ENCODE results near the gene MYRIP.
A peak's percentile ranks its signal among the peaks of the same experiment; 100 is the strongest.
"Not testable (repeated sequence)": the region's sequence is repeated elsewhere in the genome, so short reads cannot be mapped to it uniquely, and the experiment has no call there.

The MYRIP gene

DNA sequence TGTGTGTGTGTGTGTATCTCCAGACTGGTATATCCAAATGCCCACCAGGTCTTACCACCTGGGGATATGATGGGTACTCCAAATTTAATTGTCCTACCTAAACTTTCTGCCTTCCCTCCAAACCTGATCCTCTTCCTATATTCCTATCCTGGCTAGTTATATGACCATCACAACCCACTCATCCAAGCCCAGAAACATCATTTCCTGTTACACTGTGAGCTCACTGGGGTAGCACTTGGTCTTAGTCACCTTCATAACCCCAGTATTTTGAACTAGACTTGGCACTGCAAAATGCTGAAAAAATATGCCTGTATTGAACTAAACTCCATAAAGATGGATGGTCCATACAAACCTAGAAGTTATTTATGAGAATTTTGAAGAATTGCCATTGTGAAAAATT, 321.3 kb downstream of the MYRIP start:
- no peak for DNase-seq (ENCODE audit: low spot score)

DNA sequence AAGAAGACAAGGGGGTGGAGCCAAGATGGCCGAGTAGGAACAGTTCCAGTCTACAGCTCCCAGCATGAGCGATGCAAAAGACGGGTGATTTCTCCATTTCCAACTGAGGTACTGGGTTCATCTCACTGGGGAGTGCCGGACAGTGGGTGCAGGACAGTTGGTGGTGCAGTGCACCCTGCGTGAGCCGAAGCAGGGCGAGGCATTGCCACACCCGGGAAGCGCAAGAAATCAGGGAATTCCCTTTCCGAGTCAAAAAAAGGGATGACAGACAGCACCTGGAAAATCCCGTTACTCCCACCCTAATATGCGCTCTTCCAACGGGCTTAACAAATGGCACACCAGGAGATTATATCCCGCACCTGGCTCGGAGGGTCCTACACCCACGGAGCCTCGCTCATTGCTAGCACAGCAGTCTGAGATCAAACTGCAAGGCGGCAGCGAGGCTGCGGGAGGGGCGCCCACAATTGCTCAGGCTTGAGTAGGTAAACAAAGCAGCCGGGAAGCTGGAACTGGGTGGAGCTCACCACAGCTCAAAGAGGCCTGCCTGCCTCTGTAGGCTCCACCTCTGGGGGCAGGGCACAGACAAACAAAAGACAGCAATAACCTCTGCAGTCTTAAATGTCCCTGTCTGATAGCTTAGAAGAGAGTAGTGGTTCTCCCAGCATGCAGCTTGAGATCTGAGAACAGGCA, 324.6 kb downstream of the MYRIP start:
- DNase-seq (ENCODE audit: low spot score): not testable (repeated sequence)

DNA sequence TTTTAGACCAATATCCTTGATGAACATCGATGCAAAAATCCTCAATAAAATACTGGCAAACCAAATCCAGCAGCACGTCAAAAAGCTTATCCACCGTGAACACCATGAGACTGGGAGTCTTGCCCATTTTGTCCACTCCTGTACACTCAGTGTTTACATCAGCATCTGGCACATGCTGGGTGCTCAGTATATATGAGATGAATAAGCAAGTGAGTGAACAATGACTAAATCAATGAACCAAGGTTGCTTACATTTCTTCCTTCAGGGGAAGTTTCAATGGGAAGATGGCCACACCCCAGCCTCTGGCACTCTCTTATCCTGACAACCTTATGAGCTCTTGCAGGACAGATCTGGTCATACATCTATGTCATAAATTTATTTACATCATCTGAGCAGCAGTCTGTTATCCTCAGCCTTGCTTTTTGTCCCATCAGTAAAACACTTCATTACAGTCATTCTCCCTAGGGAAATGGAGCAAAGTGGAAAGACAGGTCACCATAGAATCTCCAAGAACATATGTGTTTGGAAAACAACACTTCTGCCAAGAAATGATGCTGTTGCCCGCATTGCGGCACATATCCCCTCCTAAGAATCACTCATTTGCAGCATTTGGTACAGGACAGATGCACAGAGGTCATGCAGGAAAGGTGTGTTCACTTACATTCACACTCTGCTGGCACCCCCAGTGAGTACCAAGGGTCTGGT, 328.3 kb downstream of the MYRIP start:
- DNase-seq (ENCODE audit: low spot score): no peak

DNA sequence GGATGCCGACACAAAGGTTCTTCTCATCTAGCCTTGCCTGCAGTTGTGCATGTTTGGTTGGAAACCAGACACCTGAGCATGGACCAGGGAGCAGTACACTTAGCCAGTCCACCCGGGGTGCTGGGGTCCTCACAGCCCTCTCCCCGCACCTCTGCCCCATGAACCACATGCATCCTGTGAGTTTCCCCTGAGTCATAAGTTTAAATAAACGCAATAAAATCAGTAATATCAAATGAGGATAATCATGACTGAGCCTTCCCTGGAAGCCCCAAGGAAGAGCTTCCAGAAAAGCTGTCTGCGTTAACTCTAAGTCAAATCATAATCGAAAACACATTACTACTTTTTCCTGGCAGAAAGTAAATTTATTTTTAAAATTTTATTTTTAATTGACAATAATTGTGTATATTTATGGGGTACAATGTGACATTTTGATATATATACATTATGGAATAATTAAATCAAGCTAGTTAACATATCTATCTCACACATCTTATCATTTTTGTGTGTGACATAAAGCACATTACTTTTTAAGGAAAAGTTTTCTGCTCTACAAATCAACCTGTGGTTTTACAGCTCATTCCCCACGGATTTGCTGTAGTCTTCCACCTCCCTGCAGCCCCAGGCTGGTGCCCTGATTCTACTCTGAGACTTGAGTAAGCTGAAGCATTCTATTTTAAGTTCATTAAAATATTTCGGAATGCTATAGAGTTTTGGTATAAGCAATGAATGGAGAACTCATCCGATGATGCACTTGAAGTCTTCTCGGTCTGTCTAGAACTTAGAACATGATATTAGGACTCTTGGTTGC, 334.1 kb downstream of the MYRIP start:
- no peak for DNase-seq (ENCODE audit: low spot score)

DNA sequence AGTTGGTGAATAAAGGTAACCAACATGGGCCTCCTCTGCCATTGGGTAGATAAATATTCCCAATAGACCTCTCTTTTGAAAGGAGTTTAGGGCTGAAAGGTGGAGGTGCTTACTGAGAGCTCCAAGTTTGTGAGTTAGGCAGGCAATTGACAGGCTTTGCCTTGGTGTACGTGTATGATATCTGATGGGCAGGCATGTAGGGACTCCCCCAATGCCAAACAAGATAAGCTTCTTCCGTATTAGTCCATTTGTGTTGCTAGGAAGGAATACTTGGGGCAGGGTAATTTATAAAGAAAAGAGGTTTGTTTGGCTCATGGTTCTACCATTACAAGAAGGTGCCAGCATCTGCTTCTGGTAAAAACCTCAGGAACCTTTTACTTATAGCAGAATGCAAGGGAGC, 339.4 kb downstream of the MYRIP start:
- DNase-seq (ENCODE audit: low spot score): no peak

DNA sequence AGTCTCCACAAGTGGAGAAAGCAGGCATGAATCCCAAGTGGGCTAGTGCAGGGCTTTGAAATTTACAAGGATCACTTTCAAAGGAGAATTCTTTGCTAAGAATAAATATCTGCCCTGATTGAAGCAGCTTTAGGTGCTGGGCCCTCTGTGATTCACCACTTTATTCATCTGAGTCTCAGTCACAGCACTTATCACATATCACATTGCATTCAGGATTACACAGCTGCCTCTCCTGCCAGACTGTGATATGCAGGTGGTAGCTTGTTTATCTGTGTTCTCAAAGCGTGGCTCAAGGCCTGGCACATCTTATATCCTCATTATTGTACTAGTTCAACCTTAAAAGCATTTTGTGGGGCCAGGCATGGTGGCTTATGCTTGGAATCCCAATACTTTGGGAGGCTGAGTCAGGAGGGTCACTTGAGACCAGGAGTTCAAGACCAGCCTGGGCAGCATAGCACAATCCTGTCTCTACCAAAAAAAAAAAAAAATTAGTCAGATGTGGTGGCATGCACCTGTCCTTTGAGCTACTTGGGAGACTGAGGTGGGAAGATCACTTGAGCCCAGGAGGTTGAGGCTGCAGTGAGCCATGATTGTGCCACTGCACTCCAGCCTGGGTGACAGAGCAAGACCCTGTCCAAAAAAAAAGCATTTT, 343.2 kb downstream of the MYRIP start:
- no peak for DNase-seq (ENCODE audit: low spot score)

DNA sequence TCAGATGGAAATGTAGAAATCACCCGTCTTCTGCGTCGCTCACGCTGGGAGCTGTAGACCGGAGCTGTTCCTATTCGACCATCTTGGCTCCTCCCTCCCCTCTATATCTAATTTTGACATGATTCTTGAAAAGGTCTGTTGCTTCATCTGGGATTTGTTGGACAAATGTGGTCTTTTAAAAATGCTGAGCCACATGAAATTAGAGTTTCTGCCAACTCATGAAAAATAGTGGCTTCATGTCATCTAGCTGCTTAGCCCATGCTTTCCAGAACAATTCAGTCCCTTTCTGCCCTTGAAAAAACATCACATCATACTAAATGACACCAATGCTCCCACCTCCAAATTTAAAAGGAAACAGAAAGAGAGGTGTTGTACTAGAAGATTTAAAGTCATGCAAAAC, 351.5 kb downstream of the MYRIP start:
- no peak for DNase-seq (ENCODE audit: low spot score)

DNA sequence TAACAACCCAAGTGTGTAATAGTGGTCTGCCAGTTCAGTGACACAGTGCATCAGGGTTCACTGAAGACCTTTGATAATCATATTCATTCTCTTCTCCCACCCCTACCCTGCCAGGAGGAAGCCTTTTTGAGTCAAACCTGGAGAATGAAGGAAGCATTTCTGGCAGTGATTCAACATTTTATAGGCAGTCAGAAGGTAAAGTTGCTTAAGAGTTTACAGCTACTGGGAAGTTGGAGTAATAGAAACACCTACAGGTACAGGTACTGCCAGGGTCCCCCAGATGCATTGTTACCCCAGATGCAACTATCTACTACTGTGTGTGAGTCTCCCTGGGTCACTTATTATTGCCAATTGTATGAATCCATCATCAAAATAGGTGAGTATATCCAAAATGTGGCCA, 353.2 kb downstream of the MYRIP start:
- DNase-seq (ENCODE audit: low spot score): no peak

DNA sequence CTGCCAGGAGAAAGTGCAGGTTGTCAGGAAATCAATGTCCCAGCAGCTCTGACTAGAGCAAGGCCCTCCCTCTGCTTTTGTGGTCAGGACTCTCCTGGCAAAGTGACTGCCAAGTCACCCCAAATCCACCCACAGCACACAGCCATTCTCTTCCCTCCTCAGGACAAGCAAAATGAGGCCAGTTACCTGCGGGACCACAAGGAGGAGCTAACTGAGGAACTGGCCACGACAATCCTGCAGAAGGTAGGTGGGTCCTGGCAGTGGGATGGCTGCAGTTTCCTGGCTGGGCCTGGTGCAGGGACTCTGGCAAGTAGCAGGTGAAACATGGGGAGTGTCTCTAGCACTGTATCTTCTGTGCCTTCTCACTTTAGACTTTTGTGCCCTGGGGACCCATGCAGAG, 357.6 kb downstream of the MYRIP start:
- DNase-seq (ENCODE audit: low spot score): no peak

DNA sequence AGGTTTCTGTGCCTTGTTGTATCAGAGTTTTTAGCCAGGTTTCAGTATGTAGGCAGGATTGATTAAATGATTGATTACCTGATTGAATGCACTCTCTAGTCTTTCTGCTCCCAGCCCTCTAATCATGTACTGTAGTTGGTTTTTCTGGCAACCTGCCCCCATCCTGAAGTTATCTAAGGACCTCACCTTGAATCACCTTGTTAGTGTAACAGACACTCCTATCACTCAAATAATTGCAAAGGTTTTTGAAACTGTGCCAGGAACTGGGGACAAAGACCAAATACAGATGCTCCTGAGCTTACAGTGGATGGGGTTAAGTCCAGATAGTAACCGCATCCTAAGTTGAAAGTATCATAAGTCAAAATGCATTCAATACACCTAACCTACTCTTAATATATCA, 358.5 kb downstream of the MYRIP start:
- no peak for DNase-seq (ENCODE audit: low spot score)

DNA sequence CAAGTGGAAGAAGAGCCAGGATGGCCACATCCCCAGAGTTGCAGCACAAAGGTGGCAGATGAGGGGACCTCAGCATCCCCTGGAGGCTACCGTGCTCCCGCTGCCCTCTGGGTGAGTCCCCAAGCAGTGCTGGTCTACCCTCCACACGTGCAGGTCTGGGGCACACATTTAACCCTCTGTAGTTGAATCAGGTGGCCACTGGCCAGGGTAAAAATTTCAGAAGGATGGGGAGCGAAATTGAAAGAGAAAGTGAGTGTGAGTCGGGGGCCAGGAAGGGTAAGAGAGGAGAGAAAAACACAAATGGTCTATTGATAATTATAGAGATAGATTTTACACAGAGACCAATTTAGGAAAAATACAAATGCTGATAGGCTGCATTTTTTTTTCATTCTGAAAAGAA, 360.6 kb downstream of the MYRIP start:
- DNase-seq (ENCODE audit: low spot score): no peak

DNA sequence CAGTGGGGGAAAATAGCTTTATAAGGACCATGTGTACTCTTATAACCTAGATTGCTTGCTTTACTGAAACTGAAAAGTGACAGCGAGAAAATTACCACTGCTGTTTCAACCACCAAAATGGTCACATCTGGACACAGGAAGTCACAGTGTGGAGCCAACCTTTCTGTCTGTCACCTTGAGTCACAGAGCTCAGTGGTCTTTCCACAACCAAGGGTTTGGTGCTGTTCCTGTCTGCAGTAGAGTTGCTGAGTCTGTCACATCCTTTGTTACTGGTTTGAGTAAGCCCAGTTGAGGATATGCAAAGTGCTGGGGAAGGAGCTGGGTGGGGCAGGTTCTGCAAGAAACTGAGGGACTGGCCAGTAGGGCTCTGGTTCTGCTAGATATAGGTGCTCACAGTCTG, 361.0 kb downstream of the MYRIP start:
- DNase-seq (ENCODE audit: low spot score): no peak

DNA sequence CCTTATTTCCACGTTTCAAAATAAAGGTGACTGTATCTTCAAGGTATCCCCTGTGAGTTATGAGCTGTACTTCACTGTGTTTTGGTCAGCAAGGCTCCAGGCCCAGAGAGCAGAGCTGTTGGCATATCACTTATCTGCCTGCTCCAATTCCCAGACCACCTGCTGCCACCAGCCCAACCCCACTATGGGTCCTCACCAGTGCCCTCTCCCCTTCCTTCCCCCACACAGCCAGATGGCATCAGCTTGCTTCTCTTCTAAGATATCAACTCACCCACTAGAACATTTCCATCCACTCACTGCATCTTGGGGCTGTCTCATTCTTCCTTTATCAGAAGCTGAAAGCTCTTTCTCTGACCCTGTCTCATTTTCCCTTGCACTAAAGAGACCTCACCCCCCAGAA, 363.2 kb downstream of the MYRIP start:
- DNase-seq (ENCODE audit: low spot score): no peak

DNA sequence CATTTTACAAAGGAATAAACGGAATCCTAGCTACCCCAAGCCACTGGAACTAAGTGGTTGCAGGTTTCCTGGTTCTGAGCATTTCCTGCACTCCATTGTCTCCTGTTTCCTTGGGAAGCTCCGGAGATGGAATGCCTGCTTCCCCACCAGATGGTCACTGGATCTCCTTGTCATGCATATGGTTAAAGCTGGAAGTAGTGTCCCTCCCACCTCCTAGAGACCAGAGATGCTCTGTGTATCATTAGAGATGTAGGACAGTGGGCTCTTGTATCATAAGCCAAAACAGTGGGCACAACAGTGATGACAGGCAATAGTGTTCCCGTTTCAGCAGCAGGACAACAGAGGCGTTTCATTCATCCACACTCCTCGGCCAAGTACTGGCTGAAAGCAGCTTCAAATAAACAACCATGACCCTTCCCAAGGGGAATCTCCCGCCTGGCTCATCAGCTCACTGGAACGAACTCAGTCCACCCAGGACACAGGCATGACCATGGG, 363.9 kb downstream of the MYRIP start:
- DNase-seq (ENCODE audit: low spot score): peak; percentile 17

DNA sequence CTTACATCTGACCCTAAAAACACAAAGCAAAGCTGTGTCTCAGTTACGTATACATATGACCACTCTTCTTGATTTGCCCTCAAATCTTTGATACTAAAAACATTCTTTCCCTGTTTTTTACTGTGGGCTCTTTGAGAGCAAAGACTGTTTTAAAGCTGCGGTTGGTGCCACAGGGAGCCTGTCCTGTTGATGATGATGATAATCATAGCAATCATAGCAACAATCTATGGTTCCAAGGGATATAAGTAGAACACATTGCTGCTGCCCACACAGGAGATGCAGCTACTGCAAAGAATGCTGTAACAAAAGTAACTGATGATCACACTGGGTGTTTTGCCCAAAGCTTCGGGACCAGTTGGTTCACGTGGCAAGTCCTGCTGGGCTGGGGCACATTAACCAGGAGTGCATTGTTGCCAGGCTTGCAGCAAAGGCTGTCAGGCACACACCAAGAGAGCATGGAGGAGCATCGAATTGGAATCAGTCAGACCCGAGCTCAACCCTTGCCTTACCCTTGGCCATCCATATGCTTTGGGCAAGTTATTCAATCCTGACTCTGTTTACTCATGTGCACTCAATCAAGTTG, 368.7 kb downstream of the MYRIP start:
- DNase-seq (ENCODE audit: low spot score): no peak

DNA sequence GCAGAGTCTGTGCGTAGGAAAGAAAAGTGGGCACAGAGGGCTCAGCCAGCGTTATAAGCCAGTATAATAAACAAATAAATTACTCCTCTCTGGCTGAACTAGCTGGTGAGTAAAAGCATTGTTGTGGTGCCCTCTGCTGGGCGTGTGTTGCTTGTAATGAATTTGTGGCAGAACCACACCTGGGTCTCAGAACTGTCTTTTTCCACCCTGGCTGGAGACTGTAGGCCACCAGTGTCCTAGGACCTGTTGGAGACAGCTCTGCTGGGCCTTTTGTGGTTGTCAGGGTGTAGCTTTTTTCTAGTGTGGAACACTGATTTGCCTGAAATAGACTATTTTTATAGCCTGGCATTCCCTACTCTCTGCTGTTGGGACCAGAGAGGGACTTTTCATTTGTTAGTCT, 369.6 kb downstream of the MYRIP start:
- DNase-seq (ENCODE audit: low spot score): peak; percentile 81

DNA sequence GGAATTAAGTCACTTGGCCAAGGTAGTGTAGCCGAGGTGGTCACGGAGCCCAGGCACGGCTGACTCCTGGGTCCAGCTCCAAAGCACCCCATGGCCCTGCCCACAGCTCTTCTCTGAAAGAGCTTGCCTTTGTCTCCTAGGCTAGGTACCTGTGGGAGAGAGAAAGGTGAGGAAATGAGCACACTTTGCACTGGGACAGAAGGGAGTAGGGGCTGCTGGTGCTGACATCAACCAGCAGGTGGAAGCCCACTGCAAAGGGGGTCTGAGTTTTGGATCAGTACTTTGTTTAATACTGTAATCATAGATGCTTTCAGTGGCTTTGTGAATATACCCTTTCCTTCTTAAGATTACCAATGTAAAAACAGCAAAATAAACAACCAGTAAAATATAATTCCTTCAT, 371.8 kb downstream of the MYRIP start:
- DNase-seq (ENCODE audit: low spot score): no peak

DNA sequence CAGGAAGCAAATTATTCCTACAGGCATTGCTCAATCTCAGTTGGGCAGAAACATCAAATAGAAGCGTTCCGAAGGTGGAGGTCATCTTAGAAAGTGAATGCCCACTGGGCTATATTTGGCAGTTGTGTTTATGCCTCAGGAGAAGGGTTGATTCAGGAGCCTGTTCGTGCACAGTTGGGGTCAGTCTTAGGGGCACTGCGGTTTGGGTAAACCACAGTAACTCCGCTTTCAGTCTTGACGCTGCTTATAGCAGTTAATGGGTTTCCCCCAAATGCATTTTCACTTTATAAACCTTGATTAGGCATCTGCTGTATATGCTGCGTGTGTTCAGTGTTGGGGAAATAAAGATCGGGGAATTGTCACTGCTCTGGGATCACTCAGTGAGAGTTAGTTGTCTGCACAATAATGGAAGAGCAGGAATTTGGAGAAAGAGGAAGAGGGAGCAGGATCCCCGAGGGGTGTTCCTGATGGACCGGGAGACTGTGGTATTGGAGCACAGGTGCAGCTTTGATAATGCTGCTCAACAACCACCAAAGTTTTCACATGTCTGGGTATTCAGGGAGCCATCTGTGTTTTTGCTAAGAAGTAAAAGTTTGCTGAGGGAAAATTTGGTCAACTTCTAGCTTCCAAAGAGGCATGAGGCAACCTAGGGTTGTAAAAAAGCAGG, 375.8 kb downstream of the MYRIP start:
- no peak for DNase-seq (ENCODE audit: low spot score)

DNA sequence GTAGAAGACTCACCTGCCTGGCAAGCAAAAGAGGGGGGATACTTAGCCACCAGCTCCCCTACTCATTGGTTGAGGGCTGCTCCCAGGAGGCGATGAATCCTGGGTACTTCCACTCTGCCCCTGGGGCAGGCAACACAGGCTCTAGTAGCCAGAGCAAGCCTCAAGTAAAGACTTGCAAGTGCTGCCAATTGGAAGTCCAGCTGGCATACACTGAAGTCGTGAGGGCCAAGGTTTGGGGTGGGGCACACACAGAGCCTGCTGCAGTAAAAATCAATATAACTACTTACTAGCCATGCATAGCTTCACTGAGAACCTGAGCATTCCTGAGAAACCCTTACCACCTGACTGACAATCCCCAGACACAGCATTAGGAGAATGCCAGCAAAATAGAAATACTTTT, 377.1 kb downstream of the MYRIP start:
- no peak for DNase-seq (ENCODE audit: low spot score)

DNA sequence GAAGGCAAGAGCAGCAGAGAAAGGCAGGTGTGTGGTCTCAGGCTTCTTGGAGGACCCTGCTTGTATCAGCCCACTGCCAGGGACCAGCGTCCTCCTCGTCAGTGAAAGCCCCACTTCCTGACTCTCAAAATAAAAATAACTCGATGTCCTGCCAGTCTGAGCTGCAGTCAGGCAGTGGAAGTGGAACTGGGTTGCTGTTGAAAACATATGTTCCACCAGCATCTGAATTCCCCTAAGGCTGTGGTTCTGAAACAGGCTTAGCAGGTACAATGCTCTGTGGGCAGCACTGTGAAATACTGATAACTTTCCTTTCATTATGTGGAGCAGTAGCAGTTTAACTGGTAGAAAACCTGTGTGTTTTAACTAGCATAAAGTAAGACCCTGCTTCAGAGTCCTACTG, 378.5 kb downstream of the MYRIP start:
- no peak for DNase-seq (ENCODE audit: low spot score)

DNA sequence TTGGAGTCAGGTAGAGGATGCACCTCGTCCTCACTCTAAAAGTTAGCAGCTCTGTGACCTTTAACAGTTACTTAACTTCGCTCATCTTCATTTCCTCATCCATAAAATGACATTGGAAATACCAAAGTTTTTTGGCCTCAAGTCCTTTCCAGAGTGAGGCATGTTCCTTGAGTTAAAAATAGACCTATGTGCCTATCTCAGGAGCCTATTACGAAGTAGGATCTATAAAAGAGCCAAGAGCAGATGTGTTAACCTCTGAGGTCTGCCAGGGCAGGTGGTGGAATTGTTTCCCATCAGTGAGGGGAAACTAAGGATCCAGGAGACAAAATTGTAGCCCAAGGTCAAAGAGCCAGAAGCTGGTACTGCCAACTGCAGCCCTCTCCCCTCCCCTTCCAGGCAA, 379.7 kb downstream of the MYRIP start:
- no peak for DNase-seq (ENCODE audit: low spot score)

DNA sequence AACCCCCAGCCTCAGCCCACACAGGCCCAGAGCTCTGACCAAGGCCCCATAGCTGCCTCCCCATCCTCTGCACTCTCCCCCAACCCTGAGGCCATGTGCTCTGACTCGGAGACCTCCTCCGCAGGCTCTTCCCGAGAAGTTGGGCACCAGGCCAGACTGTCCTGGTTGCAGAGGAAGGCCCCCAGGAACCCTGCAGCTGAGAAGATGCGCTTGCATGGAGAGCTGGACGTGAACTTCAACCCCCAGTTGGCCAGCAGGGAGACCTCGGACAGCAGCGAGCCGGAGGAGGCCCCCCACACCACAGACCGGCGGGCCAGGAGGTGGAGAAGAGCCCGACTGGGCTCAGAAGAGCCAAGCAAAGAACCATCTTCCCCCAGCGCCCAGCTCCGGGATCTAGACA, 380.6 kb downstream of the MYRIP start:
- DNase-seq (ENCODE audit: low spot score): no peak

Measured in ecto neural progenitor cell (in vitro differentiated cells).